ENCODE measurements around the gene MECP2. TPM values are rescaled to one million over a fixed set of nuclear protein-coding genes. Genes with fewer than 3 reads are reported as not detected.
A peak's percentile ranks its signal among the peaks of the same experiment; 100 is the strongest.
"Not testable (repeated sequence)": the region's sequence is repeated elsewhere in the genome, so short reads cannot be mapped to it uniquely, and the experiment has no call there.

Gene MECP2
- total RNA-seq, 1 donor from 2014 or later = 105 TPM

DNA sequence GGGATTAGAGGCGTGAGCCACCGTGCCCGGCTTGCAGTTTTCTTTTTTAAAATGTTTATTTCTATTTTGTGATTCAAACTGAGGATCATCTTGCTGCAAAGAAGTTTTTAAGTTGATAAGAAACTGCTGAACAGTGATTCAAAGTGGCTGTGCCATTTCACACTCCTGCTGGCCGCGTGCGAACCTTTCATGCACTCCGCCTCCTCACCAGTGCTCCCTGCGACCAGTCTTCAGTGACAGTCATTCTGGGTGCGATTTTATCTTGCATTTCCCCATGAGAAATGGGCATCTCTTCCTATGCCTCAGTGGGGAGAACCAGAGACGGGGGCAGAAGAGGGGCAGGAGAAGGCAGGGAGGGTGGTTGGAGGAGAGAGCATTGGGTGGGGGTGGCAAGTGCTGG, 103.5 kb downstream of the MECP2 start:
- no peak for DNase-seq (ENCODE audit: low spot score)

DNA sequence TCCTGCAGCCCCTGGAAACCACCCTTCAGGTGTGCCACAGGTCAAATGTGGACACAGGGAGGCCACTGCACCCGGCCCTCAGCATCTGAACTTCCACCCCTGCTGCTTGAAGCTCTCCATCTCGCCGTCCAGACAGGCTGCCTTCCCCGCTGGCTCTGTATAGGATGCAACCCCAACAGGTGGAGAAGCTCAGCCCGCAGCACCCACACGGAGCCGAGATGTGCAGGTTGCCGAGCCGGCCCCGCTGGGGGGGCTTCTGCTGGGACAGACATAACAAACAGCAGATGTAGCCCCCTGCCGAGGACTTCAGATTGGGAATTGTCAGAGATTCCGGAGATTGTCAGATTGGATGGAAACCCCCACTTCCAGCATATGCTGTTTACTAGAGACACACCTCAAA, 104.4 kb downstream of the MECP2 start:
- no peak for DNase-seq (ENCODE audit: low spot score)

DNA sequence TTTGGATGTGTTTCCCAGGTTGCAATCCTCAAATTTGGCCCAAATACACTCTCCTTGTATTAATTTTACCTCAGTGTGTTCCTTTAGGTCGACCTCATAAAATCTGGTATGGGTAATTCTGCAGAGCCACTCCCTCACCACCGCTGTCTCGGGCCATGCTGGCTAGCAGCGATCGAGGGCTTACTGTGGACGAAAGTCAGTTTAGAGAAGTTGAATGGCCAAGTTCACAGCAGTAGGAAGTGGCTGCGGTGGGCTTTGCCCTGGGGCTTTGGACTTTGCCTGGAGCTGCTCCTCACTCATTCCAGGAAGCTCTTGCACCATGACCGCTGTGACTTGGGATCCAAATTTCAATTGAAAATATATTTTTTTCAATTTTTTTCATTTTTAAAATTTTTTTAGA, 105.3 kb downstream of the MECP2 start:
- DNase-seq (ENCODE audit: low spot score) = no peak

DNA sequence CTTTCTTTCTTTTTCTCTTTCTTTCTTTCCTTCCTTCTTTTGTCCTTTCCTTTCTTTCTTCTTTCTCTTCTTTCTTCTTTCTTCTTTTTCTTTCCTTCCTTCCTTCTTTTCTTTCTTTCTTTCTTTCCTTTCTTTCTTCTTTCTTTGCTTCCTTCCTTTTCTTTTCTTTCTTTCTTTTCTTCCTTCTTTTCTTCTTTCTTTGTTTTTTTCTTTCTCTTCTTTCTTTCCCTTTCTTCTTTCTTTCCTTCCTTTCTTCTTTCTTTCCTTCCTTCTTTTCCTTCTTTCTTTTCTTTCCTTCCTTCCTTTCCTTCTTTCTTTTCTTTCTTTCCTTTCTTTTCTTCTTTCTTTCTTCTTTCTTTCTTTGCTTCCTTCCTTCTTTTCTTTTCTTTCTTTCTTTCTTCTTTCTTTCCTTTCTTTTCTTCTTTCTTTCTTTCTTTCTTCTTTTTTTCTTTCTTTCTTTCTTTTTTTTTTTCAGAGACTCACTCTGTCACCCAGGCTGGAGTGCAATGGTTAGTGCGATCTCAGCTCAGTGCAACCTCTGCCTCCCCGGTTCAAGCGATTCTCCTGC, 106.4 kb downstream of the MECP2 start:
- DNase-seq (ENCODE audit: low spot score) = no peak

DNA sequence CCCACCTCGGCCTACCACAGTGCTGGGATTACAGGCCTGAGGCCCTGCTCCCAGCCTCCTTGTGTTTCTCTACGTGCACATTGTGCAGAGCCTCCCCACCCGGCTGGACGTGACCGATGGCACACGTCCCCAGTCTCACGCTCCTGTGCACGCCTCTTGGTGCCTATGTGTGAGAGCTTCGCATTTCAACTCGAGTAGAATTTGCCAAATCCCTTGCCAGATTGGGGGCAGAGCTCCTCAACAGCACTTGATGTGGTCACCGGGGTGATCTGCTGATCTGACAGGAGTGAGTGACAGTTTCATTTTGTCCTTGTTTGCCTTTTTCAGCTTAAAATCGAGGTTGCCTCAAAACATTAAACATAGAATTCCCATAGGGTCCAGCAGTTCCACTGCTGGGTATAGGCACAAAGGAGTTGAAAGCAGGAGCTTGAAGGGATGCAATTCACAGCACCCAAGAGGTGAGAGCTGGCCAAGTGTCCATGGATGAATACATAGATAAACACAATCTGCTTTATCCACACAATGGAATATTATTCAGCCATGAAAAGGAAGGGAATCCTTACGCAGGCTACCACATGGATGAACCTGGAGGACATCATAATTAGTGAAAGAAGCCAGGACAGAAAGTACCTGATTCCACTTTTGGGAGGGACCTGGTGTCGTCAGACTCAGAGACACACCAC, 107.4 kb downstream of the MECP2 start:
- DNase-seq (ENCODE audit: low spot score) = no peak

DNA sequence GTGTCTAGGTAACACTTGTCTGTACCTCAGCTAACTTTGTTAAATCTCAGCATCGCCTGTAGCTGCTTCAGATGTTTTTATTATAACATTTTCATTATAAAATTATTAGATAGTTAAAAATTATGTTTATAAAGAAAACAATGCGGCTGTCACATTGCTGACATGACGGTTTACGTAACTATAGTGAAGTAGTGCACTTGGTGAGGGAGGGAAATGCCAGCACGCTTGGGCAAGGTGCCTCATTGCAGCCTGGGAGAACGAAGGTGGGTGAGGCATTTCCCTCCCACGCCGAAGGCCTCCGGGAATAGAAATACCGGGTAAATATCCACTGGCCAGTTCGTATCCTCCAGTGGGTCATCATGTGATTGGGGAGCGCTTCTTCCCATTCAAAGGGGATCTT, 109.0 kb downstream of the MECP2 start:
- no peak for DNase-seq (ENCODE audit: low spot score)

DNA sequence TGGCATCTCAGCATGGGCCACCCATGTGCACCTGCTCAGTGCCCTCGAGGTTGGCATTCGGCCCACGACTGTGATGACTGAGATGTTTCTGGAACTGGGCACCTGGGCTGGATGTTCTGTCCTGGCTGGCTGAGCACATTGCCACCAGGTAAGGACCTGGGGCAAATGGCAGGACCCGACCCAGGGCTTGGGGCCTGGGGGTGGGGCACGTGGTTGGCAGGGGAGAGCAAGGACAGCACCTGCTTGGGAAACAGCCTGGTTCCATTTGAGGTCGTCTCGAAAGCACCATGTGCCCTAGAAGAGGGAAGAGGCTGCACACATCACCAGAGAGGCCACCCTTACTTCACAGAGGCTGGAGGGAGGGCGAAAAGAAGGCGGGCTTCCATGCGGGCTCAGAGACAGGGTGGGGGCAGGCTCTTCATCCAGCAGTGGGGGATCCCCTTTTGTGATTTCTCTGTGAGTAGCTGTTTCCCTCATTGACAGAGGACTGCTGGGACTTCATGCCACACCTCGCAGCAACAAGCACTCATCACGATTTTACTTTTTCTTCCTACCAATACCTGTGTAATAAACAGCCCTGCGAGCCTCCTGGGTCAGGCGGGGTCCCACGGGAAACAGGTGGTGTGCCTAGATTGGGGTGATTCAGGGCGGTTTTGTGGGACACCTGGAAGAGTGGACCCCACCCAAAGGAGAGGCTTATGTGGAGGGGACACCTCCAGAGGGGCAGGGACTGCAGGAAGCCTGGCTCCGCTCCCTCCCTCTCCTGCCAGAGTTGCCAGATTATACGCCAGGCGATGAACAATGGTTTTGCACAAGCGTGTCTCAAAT, 113.0 kb downstream of the MECP2 start:
- DNase-seq (ENCODE audit: low spot score) = no peak

DNA sequence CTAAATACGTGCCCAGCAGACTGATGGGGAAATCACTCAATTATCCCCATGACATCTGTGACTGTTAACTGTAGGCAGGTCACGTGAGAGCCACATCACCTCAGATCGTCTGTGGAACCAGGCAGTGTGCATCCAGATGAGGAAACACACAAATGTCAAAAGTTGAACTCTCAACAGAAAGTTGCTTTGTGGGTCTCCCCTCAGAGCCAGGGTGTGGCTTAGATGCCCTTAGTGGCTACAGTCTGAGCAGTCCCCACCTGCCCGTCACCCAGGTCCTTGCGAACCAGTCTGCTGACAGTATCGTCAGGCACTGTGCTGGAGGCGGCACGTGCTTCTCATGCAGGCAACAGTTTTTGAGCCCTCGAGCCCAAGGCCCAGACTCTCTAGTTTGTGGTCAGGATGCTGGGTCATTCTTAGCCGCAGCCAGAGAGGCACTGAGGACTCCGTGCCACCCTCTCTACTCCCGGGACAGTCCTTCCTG, 114.2 kb downstream of the MECP2 start:
- DNase-seq (ENCODE audit: low spot score) = no peak

DNA sequence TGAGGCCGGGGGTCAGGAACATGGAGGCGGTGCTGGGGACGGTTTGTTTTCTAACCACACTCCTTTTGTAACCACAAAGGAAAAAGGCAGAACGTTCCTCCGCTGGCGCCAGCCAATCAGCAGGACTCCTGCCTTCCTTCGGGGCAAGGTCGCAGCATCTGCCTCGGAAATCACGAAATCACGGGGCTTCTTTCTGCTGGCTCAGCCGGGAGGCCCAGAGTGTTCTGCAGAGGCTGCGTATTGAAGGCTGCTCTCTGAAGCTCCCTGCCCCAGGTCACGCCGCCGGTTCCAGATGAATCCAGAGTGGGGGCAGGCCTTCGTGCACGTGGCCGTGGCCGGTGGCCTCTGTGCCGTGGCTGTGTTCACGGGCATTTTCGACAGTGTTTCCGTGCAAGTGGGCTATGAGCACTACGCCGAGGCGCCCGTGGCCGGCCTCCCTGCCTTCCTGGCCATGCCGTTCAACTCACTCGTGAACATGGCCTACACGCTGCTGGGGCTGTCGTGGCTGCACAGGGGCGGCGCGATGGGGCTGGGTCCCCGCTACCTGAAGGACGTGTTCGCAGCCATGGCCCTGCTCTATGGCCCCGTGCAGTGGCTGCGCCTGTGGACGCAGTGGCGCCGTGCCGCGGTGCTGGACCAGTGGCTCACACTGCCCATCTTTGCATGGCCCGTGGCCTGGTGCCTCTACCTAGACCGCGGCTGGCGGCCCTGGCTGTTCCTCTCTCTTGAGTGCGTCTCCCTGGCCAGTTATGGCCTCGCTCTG, 115.6 kb downstream of the MECP2 start:
- DNase-seq (ENCODE audit: low spot score) = no peak

DNA sequence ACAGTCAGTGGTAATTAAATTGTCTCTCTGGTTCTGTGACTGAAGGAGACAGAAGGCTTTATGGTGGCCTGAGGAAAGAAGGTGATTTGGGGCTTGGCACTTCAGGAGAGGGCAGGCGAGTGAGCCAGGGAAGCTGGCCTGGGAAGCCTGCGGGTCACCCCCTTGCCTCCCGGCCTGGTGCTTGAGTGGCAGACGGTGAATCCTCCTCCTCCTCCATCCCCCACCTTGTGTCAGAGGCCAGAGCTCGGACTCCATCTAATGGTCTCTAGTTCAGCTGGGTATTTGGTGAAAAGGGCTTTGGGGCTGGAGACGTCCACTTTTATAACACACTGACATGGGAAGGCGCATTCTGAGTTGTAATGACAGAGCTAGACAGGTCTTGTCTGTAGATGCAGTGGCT, 116.3 kb downstream of the MECP2 start:
- DNase-seq (ENCODE audit: low spot score) = no peak

DNA sequence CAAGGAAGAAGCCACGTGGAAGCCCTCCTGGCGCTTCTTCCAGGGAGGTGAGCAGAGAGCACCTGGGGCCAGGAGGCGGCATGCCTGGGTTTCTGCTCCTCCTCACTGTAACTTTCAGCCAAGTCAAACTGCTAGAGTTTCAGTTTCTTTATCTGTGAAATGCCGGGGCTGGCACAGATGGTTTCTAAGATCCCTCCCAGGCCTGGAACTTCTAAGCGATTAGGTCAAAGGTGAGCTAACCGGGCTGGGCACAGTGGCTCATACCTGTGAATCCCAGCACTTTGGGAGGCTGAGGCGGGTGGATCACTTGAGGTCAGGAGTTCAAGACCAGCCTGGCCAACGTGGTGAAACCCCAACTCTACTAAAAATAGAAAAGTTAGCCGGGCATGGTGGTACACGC, 117.1 kb downstream of the MECP2 start:
- not testable (repeated sequence) for DNase-seq (ENCODE audit: low spot score)

DNA sequence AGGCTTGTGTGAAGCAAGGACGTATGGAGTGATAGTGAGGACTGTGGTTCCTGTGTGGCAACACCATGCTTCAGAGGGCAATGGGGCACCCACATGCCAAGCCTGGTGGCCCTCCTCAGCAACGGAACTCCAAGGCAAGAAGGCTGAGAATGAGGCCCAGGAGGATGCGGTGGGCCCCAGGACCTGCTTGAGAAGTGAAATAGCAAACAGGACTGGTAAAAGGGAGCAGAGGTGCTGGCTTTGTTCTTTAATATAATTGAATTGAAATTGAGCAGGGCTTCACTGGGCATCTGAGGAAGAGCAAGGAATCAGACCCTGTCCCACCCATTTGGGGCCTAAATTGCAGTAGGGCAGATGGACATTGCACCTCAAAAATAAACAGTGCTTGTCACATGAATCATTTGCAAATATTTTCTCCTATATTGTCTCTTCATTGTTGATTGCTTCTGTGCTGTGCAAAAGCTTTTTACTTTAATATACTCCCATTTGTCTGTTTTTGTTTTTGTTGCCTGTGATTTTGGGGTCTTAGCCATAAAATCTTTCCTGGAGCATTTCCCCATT, 122.7 kb downstream of the MECP2 start:
- DNase-seq (ENCODE audit: low spot score) = no peak

DNA sequence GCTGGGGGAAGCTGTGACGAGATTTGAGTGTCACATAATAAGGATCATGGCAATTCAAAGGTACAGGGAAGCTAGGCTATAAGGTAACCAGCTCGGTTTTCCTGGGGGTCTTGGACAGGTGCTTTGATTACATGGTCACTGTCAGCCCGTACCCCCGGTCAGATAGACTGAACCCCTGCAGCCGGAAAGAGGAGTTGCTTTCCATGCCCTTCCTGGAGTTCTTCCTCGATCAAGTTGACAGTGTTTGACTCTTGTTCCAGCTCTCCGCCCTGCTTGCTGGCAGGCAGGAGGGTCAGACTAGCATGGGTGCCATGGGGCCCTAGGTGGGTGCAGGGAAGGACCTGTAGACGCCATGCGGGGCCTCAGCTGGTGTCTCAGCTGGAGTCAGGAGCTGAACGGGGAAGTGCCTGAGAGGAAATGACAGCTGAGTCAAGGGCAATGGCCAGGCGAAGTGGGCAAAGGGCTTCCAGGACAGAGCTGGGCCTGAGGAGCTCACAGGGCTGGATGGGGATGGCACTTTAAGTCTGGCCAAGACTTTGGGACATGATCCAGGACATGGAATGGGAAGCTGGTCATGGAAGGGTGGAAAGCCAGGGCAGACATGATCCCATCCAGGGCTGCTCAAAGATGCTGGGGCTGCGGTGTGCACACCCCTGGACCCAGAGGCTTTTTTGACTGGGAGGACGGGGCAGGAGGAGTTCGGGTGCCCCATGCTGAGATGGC, 123.4 kb downstream of the MECP2 start:
- no peak for DNase-seq (ENCODE audit: low spot score)

DNA sequence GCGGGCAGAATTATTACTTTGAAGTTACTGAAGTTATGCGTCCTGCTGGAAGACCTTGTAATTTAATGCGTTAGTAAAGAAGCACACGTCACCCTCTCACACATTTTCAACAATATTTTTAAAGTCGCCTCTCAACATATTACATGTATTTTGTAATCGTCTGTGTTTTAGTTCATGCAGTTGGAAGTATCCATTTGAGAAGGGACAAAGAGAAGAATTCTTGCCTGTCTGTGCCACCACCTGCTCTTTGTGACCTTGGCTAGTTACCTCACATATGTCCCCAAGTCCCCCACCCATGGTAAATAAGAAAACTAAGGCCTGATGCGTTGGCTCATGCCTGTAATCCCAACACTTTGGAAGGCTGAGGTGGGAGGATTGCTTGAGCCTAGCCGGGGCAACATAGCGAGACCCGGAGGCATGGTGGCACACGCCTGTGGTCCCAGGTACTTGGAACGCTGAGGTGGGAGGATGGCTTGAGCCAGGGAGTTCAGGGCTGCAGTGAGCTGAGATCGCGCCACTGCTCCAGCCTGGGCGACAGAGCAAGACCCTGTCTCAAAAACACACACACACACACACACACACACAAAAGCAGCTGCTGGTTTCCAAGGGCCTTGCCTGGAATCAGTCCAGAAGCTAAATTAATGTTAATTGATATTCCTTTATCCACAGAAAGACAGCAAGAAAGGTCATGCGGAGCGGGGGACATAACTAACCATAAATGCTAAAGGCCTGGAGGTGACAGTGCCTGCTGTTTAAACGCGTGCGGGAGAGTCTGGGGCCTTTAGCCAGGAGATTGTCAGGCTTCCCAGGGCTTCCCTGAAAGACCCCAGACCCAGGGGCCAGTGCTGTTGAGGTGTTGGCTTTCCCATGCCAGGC, 124.2 kb downstream of the MECP2 start:
- DNase-seq (ENCODE audit: low spot score) = no peak

DNA sequence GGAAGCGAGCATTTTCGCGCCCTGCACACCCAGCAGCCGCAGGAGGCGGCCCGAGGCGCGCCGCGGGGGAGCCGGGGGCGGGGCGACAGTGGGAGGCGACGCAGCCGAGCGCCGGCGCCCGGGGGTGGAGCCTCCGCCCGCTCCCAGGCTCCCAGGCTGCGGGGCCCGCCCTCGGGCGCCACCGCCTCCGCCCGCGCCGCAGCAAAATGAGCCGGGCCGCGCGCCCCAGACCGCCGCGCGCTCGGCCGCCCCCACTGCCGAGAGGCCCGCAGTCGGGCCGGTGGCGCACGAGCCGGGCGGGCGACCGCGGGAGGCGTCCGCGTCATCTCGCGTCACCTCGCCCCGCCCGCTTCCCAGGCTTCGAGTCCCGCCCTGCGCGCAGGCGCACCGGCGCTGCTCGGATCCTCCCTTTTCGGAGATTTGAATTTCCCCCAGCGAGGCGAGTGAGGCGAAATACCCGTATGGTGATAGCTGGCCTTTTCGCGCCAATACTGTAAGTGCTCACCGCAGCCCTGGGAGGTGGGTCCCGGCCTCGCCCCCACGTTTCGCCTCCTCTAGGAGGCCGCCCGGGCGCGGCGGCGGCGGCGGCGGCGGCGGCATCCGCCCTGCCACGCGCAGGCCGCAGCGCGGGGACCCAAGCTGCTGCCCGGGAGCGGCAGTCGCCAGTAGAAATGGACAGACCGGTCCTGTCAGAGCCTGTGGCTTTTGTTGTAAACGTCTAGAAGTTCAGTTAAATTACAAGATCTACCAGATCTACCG, 125.0 kb downstream of the MECP2 start, which contains the start of gene TMEM187:
Gene TMEM187, plus strand, starts transcription at position 387 of the 759 bp plus-strand sequence. CDS start 9,309 bp downstream, outside the sequence.
- peak; percentile 90 for DNase-seq (ENCODE audit: low spot score)
